GM23248 (cell line): ENCODE data around the gene SUOX.

Source experiments
- EZH2 ChIP-seq: fragments of 200-600 bp; sonication (generic); IDR thresholded peaks from 2 replicates; pipeline ENCODE4 v1.6.1; 2018; ENCODE audit warnings: antibody characterized with exemption, mild to moderate bottlenecking; ENCODE audit not compliant: insufficient read depth, poor library complexity, severe bottlenecking
- EZH2phosphoT487 ChIP-seq: fragments of 200-600 bp; sonication (generic); IDR thresholded peaks from 2 replicates; pipeline ENCODE4 v1.6.1; 2018; ENCODE audit warnings: antibody characterized with exemption, moderate library complexity, mild to moderate bottlenecking, low read depth; ENCODE audit not compliant: insufficient read depth

DNA sequence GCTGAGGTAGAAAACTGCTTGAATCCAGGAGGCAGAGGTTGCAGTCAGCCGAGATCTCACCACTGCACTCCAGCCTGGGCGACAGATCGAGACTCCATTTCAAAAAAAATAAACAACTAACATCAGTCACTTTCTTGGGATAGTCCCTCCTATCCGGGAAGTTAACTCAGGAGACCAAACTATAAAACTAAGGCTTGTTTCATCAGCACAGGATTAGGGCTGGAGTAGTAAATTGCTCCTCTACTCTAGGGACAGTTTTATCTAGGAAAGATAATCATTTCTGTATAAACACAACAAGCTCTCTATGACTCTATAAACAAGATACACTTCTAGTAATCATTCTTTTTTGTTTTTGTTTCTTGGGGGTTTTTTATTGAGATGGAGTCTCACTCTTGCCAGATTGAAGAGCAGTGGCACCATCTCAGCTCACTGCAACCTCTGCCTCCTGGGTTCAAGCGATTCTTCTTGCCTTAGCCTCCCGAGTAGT lies 56.4 kb downstream of the SUOX start:
- TF ChIP-seq EZH2, result no peak
- TF ChIP-seq EZH2phosphoT487, result no peak
